ENCODE measurements around the gene LIN54. TPM values are rescaled to one million over a fixed set of nuclear protein-coding genes. Genes with fewer than 3 reads are reported as not detected.
"Not testable (repeated sequence)": the region's sequence is repeated elsewhere in the genome, so short reads cannot be mapped to it uniquely, and the experiment has no call there.

The LIN54 gene
- total RNA-seq, 2 experiments from 2014 or later = 17.0 to 17.1 TPM

GRCh38 chr4:83010111-83010521, 507 bp downstream of the LIN54 start:
- intact Hi-C loops (cut with micrococcal nuclease) = loop anchor here (1.0 to 5.0 kb wide), 2 partner anchors 105 to 723 kb away; no protein-coding TSS in a partner anchor
- peaks cover 43% of the 10 kb centered on the region for H3K4me1 Mint-ChIP-seq (ENCODE audit: low read depth)
- peaks cover 2% of the 10 kb centered on the region for H3K36me3 Mint-ChIP-seq (ENCODE audit: low read depth)
- H3K27ac Mint-ChIP-seq = peak overlapping the region; percentile 92
- DNase-seq = peak; percentile 15
- H3K9me3 Mint-ChIP-seq = no peaks in the 10 kb centered on the region
- peak overlapping the region; percentile 95 for H3K4me3 Mint-ChIP-seq
- CTCF ChIA-PET = interaction anchor here (1.1 to 3.2 kb wide), 2 partner anchors 25 to 347 kb away, joined by 3 to 20 read pairs; partner anchors contain the start of gene COPS4
- H3K27me3 Mint-ChIP-seq (ENCODE audit: low read depth) = no peaks in the 10 kb centered on the region

GRCh38 chr4:83009529-83009928, 1.1 kb downstream of the LIN54 start:
- DNase-seq = no peak
- H3K4me3 Mint-ChIP-seq = peak overlapping the region; percentile 95
- CTCF ChIA-PET = interaction anchor here (1.1 to 1.4 kb wide), 2 partner anchors 16 to 348 kb away, joined by 3 to 4 read pairs; no protein-coding TSS in a partner anchor
- H3K27ac Mint-ChIP-seq = peak overlapping the region; percentile 92
- intact Hi-C loops (cut with micrococcal nuclease) = no loop called here
- H3K36me3 Mint-ChIP-seq (ENCODE audit: low read depth) = peaks cover 2% of the 10 kb centered on the region
- H3K4me1 Mint-ChIP-seq (ENCODE audit: low read depth) = peaks cover 43% of the 10 kb centered on the region
- H3K27me3 Mint-ChIP-seq (ENCODE audit: low read depth) = no peaks in the 10 kb centered on the region
- no peaks in the 10 kb centered on the region for H3K9me3 Mint-ChIP-seq

GRCh38 chr4:83003044-83003791, 7.4 kb downstream of the LIN54 start:
- DNase-seq; H3K4me3 Mint-ChIP-seq; H3K27ac Mint-ChIP-seq; CTCF ChIA-PET; H3K9me3 Mint-ChIP-seq; H3K27me3 Mint-ChIP-seq (ENCODE audit: low read depth); H3K36me3 Mint-ChIP-seq (ENCODE audit: low read depth): not testable (repeated sequence)
- intact Hi-C loops (cut with micrococcal nuclease) = loop anchor here (5.0 kb wide), 1 partner anchor 36 kb away; no protein-coding TSS in a partner anchor
- H3K4me1 Mint-ChIP-seq (ENCODE audit: low read depth) = peaks cover 23% of the 10 kb centered on the region

- intact Hi-C loops (cut with micrococcal nuclease) = loop anchor here (5.0 kb wide), 1 partner anchor 35 kb away; no protein-coding TSS in a partner anchor
- CTCF ChIA-PET = no interaction called here
Observed at GRCh38 chr4:83002329-83002728, 8.3 kb downstream of the LIN54 start.

GRCh38 chr4:82998898-82999297, 11.7 kb downstream of the LIN54 start:
- H3K9me3 Mint-ChIP-seq = no peaks in the 10 kb centered on the region
- peaks cover 6% of the 10 kb centered on the region for H3K4me1 Mint-ChIP-seq (ENCODE audit: low read depth)
- H3K27me3 Mint-ChIP-seq (ENCODE audit: low read depth) = no peaks in the 10 kb centered on the region
- peaks cover 3% of the 10 kb centered on the region for H3K36me3 Mint-ChIP-seq (ENCODE audit: low read depth)
- intact Hi-C loops (cut with micrococcal nuclease) = no loop called here
- no peak overlapping the region for H3K27ac Mint-ChIP-seq
- DNase-seq = no peak
- CTCF ChIA-PET = interaction anchor here (0.7 to 0.9 kb wide), 2 partner anchors 12 to 146 kb away, joined by 3 read pairs; no protein-coding TSS in a partner anchor
- H3K4me3 Mint-ChIP-seq = no peak overlapping the region

More at GRCh38 chr4:83002329-83002728, 8.3 kb downstream of the LIN54 start:
- Mint-ChIP-seq H3K27me3 (ENCODE audit: low read depth) (no peaks in the 10 kb centered on the region), H3K36me3 (ENCODE audit: low read depth) (peaks cover 5% of the 10 kb centered on the region), H3K4me1 (ENCODE audit: low read depth) (peaks cover 16% of the 10 kb centered on the region), H3K9me3 (no peaks in the 10 kb centered on the region), H3K4me3 (no peak overlapping the region), H3K27ac (no peak overlapping the region)
- no peak for DNase-seq

- no peaks in the 10 kb centered on the region for H3K9me3 Mint-ChIP-seq
- H3K4me1 Mint-ChIP-seq (ENCODE audit: low read depth) = peaks cover 15% of the 10 kb centered on the region
- intact Hi-C loops (cut with micrococcal nuclease) = loop anchor here (5.0 kb wide), 1 partner anchor 38 kb away; no protein-coding TSS in a partner anchor
- H3K4me3 Mint-ChIP-seq = no peak overlapping the region
- no peak overlapping the region for H3K27ac Mint-ChIP-seq
- H3K27me3 Mint-ChIP-seq (ENCODE audit: low read depth) = no peaks in the 10 kb centered on the region
- CTCF ChIA-PET = no interaction called here
- no peak for DNase-seq
- peaks cover 3% of the 10 kb centered on the region for H3K36me3 Mint-ChIP-seq (ENCODE audit: low read depth)
Observed at GRCh38 chr4:82994834-82995233, 15.8 kb downstream of the LIN54 start.

GRCh38 chr4:82989575-82990429, 20.8 kb downstream of the LIN54 start:
- Mint-ChIP-seq H3K36me3 (ENCODE audit: low read depth) (peaks cover 2% of the 10 kb centered on the region), H3K27me3 (ENCODE audit: low read depth) (no peaks in the 10 kb centered on the region), H3K9me3 (no peaks in the 10 kb centered on the region), H3K4me3 (no peak overlapping the region), H3K27ac (peak overlapping the region; percentile 50), H3K4me1 (ENCODE audit: low read depth) (peaks cover 20% of the 10 kb centered on the region)
- CTCF ChIA-PET = no interaction called here
- intact Hi-C loops (cut with micrococcal nuclease) = loop anchor here (5.0 kb wide), 1 partner anchor 33 kb away; no protein-coding TSS in a partner anchor
- no peak for DNase-seq

GRCh38 chr4:82988323-82988832, 22.2 kb downstream of the LIN54 start:
- H3K27me3 Mint-ChIP-seq (ENCODE audit: low read depth) = no peaks in the 10 kb centered on the region
- DNase-seq = no peak
- CTCF ChIA-PET = no interaction called here
- intact Hi-C loops (cut with micrococcal nuclease) = no loop called here
- H3K9me3 Mint-ChIP-seq = no peaks in the 10 kb centered on the region
- no peak overlapping the region for H3K27ac Mint-ChIP-seq
- H3K4me1 Mint-ChIP-seq (ENCODE audit: low read depth) = peaks cover 20% of the 10 kb centered on the region
- peaks cover 6% of the 10 kb centered on the region for H3K36me3 Mint-ChIP-seq (ENCODE audit: low read depth)
- no peak overlapping the region for H3K4me3 Mint-ChIP-seq

- peaks cover 20% of the 10 kb centered on the region for H3K4me1 Mint-ChIP-seq (ENCODE audit: low read depth)
- H3K27me3 Mint-ChIP-seq (ENCODE audit: low read depth); intact Hi-C loops (cut with micrococcal nuclease); H3K9me3 Mint-ChIP-seq; H3K4me3 Mint-ChIP-seq; H3K27ac Mint-ChIP-seq; DNase-seq; CTCF ChIA-PET; H3K36me3 Mint-ChIP-seq (ENCODE audit: low read depth): not testable (repeated sequence)
Observed at GRCh38 chr4:82987519-82987918, 23.1 kb downstream of the LIN54 start.

GRCh38 chr4:82984459-82984858, 26.2 kb downstream of the LIN54 start:
- Mint-ChIP-seq H3K27me3 (ENCODE audit: low read depth) (no peaks in the 10 kb centered on the region), H3K27ac (no peak overlapping the region), H3K36me3 (ENCODE audit: low read depth) (peaks cover 8% of the 10 kb centered on the region), H3K9me3 (no peaks in the 10 kb centered on the region), H3K4me3 (no peak overlapping the region), H3K4me1 (ENCODE audit: low read depth) (peaks cover 5% of the 10 kb centered on the region)
- CTCF ChIA-PET = interaction anchor here (0.6 to 0.7 kb wide), 2 partner anchors 8 to 17 kb away, joined by 3 to 5 read pairs; no protein-coding TSS in a partner anchor
- DNase-seq = no peak
- intact Hi-C loops (cut with micrococcal nuclease) = no loop called here

- intact Hi-C loops (cut with micrococcal nuclease) = no loop called here
- Mint-ChIP-seq H3K4me3 (no peak overlapping the region), H3K9me3 (no peaks in the 10 kb centered on the region), H3K27me3 (ENCODE audit: low read depth) (no peaks in the 10 kb centered on the region), H3K27ac (no peak overlapping the region), H3K36me3 (ENCODE audit: low read depth) (peaks cover 8% of the 10 kb centered on the region), H3K4me1 (ENCODE audit: low read depth) (peaks cover 2% of the 10 kb centered on the region)
- DNase-seq = no peak
- CTCF ChIA-PET = no interaction called here
Observed at GRCh38 chr4:82983444-82983843, 27.2 kb downstream of the LIN54 start.

GRCh38 chr4:82981138-82981537, 29.5 kb downstream of the LIN54 start:
- Mint-ChIP-seq H3K4me1 (ENCODE audit: low read depth) (no peaks in the 10 kb centered on the region), H3K9me3 (no peaks in the 10 kb centered on the region), H3K4me3 (no peak overlapping the region), H3K27ac (no peak overlapping the region), H3K36me3 (ENCODE audit: low read depth) (peaks cover 14% of the 10 kb centered on the region), H3K27me3 (ENCODE audit: low read depth) (no peaks in the 10 kb centered on the region)
- no peak for DNase-seq
- CTCF ChIA-PET = interaction anchor here (1.0 to 1.1 kb wide), 2 partner anchors 13 to 279 kb away, joined by 3 read pairs; no protein-coding TSS in a partner anchor
- intact Hi-C loops (cut with micrococcal nuclease) = no loop called here
